GM18861 (cell line): ENCODE measurements around the gene SLC12A4.

ENCODE experiments used
- ATAC-seq: cut with Tn5 transposase; IDR thresholded peaks from one replicate; pipeline ENCODE4 v1.9.1; 2021; ENCODE audit not compliant: unreplicated experiment

The SLC12A4 gene

GRCh38 chr16:67902831-67903230 lies 65.6 kb downstream of the SLC12A4 start:
- no peak for ATAC-seq

DNA sequence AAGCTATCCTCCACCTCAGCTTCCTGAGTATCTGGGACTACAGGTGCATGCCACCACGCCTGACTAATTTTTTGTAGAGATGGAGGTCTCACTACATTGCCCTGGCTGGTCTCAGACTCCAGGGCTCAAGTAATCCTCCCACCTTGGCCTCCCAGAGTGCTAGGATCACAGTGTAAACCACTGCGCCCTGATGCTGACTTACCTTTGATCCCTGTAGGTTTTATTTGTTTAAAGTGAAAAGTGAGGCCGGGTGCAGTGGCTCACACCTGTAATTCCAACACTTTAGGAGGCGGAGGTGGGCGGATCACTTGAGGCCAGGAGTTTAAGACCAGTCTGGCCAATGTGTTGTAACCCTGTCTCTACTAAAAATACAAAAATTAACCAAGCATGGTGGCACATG lies 66.7 kb downstream of the SLC12A4 start:
- ATAC-seq, result no peak

DNA sequence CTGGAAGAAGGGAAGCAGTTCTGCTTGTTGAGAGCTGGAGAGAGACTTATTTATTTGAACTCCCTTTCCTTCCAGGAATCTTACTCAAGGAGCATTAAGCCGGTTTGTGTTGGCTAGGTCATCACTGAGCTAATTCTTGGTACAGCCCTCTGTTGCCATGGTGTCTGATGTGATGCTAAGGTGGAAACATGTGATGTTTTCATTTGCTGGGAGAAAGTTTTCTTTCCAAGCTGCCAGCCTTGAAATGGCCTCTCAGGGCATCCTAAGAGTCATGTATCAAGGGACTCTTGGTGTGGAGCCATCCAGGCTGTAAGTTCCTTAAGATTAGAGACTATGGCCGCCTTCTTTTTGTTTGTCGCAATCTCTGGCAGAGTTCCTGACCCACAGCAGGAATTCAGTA lies 71.2 kb downstream of the SLC12A4 start:
- ATAC-seq, result no peak

DNA sequence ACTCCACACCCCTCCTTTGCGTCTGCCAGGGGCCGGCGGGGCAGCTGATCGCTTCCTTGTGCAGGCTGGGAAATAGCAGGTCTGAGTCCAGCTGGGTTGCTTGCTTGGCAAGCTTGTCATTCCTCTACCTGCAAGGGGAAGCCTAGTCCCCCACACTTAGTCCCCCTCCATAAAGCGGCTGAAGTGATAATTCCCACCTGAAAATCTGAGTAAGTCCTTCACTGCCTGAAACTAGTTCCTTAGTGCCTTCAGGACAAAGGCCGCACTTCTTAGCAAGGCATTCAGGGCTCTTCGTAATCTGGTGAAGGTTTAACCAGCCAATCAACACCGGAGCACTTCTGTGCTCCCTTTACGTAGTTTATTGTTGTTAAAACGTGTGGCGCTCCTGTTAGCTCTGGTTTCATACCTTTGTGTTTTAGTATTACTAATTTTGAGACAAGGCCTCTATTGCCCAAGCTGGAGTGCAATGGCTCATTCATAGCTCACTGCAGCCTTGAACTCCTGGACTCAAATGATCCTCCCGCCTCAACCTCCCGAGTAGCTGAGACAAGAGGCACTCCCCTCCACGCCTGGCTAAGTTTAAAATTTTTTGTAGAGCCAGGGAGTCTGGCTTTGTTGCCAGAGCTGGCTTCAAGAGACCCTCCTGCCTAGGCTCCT lies 74.6 kb downstream of the SLC12A4 start:
- no peak for ATAC-seq
